MM.1S (cell line): ENCODE results near the gene NID2.

Experiments used
- DNase-seq: peaks from one replicate; pipeline ENCODE4 v3.0.0-alpha.2; 2015
- H2AFZ ChIP-seq: fragments of 300-600 bp; sonication (generic); 2 replicates; pipeline ENCODE4 v1.6.0; 2016; ENCODE audit warnings: antibody characterized with exemption, low read length
- H3F3A ChIP-seq: fragments of 300-600 bp; sonication (generic); 2 replicates; pipeline ENCODE4 v1.6.1; 2016; ENCODE audit warnings: mild to moderate bottlenecking, antibody characterized with exemption, low read length, moderate library complexity, mixed read lengths; ENCODE audit not compliant: insufficient read depth
- H3K27ac ChIP-seq: fragments of 300-600 bp; sonication (generic); 2 replicates; pipeline ENCODE4 v1.5.1; 2016; ENCODE audit warnings: mild to moderate bottlenecking, low read length
- H3K27me3 ChIP-seq: fragments of 300-600 bp; sonication (generic); replicated peaks from 2 replicates; pipeline ENCODE4 v1.6.0; 2016; ENCODE audit warnings: low read length; ENCODE audit not compliant: insufficient read depth
- H3K36me3 ChIP-seq: fragments of 300-600 bp; sonication (generic); replicated peaks from 2 replicates; pipeline ENCODE4 v1.6.1; 2016; ENCODE audit warnings: mild to moderate bottlenecking, low read length, mixed read lengths; ENCODE audit not compliant: insufficient read depth
- H3K4me1 ChIP-seq: fragments of 300-600 bp; sonication (generic); 2 replicates; pipeline ENCODE4 v1.6.1; 2016; ENCODE audit warnings: low read length, mixed read lengths
- H3K4me2 ChIP-seq: fragments of 300-600 bp; sonication (generic); 2 replicates; pipeline ENCODE4 v1.6.0; 2016; ENCODE audit warnings: low read depth, low read length
- H3K4me3 ChIP-seq: fragments of 300-600 bp; sonication (generic); 2 replicates; pipeline ENCODE4 v1.5.1; 2016; ENCODE audit warnings: low read length, mixed read lengths
- H3K79me2 ChIP-seq: fragments of 300-600 bp; sonication (generic); 2 replicates; pipeline ENCODE4 v1.6.1; 2016; ENCODE audit warnings: mixed run types, low read length, mixed read lengths
- H3K9ac ChIP-seq: fragments of 300-600 bp; sonication (generic); 2 replicates; pipeline ENCODE4 v1.6.1; 2016; ENCODE audit warnings: low read length, mixed read lengths
- H3K9me2 ChIP-seq: fragments of 300-600 bp; sonication (generic); replicated peaks from 2 replicates; pipeline ENCODE4 v1.6.1; 2016; ENCODE audit warnings: mild to moderate bottlenecking, low read length, mixed read lengths; ENCODE audit not compliant: insufficient read depth
- H3K9me3 ChIP-seq: fragments of 300-600 bp; sonication (generic); replicated peaks from 2 replicates; pipeline ENCODE4 v1.6.1; 2016; ENCODE audit warnings: mild to moderate bottlenecking, low read length, mixed read lengths; ENCODE audit not compliant: insufficient read depth
- H4K20me1 ChIP-seq: fragments of 300-600 bp; sonication (generic); 2 replicates; pipeline ENCODE4 v1.6.1; 2016; ENCODE audit warnings: mild to moderate bottlenecking, low read length, moderate library complexity, mixed read lengths; ENCODE audit not compliant: insufficient read depth
- EZH2 ChIP-seq: fragments of 300-600 bp; sonication (generic); optimal IDR thresholded peaks from 2 replicates; pipeline ENCODE3; 2017; ENCODE audit warnings: low read depth, mild to moderate bottlenecking, antibody characterized with exemption, low read length, mixed read lengths
- EZH2phosphoT487 ChIP-seq: fragments of 300-600 bp; sonication (generic); IDR thresholded peaks from 2 replicates; pipeline ENCODE4 v1.6.1; 2018; ENCODE audit warnings: antibody characterized with exemption, low read length
- TF ChIP-seq, protein P1 (sequence below): fragments of 300-600 bp; sonication (generic); IDR thresholded peaks from 2 replicates; pipeline ENCODE4 v1.5.1; 2016; ENCODE audit warnings: antibody characterized with exemption, low read length, mixed read lengths

Gene NID2

DNA sequence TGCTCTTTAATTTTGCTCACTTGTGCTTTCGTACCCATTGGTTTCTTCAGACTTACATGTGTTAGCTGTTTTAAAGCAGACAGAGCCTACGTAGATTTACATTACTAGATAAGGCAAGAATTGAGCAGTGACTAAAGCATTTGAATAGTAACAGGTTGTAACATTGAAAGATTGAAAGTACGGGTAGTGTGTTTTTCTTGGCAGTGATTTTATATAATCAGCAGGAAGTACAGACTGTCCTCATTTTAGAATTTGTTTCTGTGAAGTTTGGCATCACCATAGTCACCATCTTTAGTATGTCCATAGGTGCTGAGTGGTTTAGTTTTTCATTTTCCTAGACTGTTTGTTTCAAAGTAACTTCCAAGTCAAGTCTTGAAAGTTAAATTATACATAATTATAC, 65.5 kb downstream of the NID2 start:
- Histone ChIP-seq H3K36me3 (no peaks in the 10 kb centered on the region; the same call in 1 of the 2 replicates), H2AFZ (no peak overlapping the region), H3K9me2 (no peaks in the 10 kb centered on the region), H3K4me2 (no peak overlapping the region; the same call in 1 of the 2 replicates), H3K79me2 (no peaks in the 10 kb centered on the region), H3K27ac (no peak overlapping the region), H3K9me3 (no peaks in the 10 kb centered on the region), H3F3A (no peaks in the 10 kb centered on the region), H3K4me3 (no peak overlapping the region), H3K9ac (no peak overlapping the region), H4K20me1 (no peaks in the 10 kb centered on the region), H3K4me1 (peaks cover 15% of the 10 kb centered on the region), H3K27me3 (no peaks in the 10 kb centered on the region)
- DNase-seq = no peak
- no peak for TF ChIP-seq EZH2phosphoT487
- TF ChIP-seq, protein P1, sequence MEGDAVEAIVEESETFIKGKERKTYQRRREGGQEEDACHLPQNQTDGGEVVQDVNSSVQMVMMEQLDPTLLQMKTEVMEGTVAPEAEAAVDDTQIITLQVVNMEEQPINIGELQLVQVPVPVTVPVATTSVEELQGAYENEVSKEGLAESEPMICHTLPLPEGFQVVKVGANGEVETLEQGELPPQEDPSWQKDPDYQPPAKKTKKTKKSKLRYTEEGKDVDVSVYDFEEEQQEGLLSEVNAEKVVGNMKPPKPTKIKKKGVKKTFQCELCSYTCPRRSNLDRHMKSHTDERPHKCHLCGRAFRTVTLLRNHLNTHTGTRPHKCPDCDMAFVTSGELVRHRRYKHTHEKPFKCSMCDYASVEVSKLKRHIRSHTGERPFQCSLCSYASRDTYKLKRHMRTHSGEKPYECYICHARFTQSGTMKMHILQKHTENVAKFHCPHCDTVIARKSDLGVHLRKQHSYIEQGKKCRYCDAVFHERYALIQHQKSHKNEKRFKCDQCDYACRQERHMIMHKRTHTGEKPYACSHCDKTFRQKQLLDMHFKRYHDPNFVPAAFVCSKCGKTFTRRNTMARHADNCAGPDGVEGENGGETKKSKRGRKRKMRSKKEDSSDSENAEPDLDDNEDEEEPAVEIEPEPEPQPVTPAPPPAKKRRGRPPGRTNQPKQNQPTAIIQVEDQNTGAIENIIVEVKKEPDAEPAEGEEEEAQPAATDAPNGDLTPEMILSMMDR = no peak
- no peak for TF ChIP-seq EZH2

DNA sequence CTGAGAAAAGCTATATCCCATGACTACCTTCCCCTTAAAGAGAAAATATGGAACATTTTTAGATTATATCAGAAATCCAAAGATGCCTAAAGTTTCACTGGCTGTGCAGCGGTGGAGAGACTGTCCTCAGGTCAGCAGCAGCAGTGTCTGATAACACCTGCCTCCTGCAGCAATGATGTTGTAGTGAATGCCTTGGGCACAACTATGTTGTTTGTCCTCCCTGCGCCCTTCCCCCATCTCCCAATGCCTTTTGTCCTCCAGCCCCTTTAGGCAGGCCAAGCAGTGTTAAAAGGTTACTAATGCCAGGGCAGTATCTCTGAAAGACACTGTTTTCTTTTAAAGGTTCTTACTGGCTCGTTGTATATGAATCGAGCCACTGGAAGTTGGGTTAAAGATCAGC, 66.3 kb downstream of the NID2 start:
- Histone ChIP-seq H3K4me2 (no peak overlapping the region), H3K9me3 (no peaks in the 10 kb centered on the region), H4K20me1 (no peaks in the 10 kb centered on the region), H3K36me3 (no peaks in the 10 kb centered on the region; the same call in 1 of the 2 replicates), H3K4me3 (no peak overlapping the region), H3K79me2 (no peaks in the 10 kb centered on the region), H3K27me3 (no peaks in the 10 kb centered on the region), H3K27ac (no peak overlapping the region), H3K9ac (no peak overlapping the region), H3K9me2 (no peaks in the 10 kb centered on the region), H2AFZ (no peak overlapping the region), H3F3A (no peaks in the 10 kb centered on the region), H3K4me1 (peaks cover 15% of the 10 kb centered on the region)
- no peak for TF ChIP-seq EZH2
- TF ChIP-seq EZH2phosphoT487 = no peak
- TF ChIP-seq, protein P1 = no peak
- DNase-seq = no peak

DNA sequence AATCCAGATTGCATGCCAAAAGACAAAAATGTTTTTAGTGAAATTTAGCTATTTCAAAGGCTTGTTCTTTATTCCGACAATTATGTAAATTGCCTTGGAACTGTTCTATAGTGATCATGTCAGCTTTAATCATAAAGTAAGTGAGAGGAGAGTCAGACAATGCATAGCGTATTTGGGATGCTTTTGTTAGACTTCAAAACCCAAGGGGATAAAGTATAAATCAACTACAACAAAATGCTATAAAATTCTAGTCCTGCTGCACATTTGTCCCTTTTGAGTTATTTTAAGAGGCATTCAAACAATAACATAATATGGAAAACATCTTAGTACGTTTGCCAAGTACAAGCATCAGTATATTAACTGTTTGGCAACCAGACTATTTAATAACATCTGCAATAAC, 68.2 kb downstream of the NID2 start:
- no peak overlapping the region for H3K27ac ChIP-seq

More for the DNA sequence above, 68.2 kb downstream of the NID2 start:
- no peaks in the 10 kb centered on the region; the same call in 1 of the 2 replicates for H3K36me3 ChIP-seq
- H3K9me3 ChIP-seq = no peaks in the 10 kb centered on the region
- H3K9ac ChIP-seq = no peak overlapping the region
- no peaks in the 10 kb centered on the region for H3F3A ChIP-seq
- H2AFZ ChIP-seq = no peak overlapping the region
- no peak overlapping the region for H3K4me2 ChIP-seq
- DNase-seq = no peak
- TF ChIP-seq EZH2phosphoT487 (no peak), EZH2 (no peak)
- TF ChIP-seq, protein P1 = no peak
- peaks cover 7% of the 10 kb centered on the region for H3K79me2 ChIP-seq
- H3K4me1 ChIP-seq = peaks cover 15% of the 10 kb centered on the region
- H3K4me3 ChIP-seq = no peak overlapping the region
- no peaks in the 10 kb centered on the region for H3K27me3 ChIP-seq
- no peaks in the 10 kb centered on the region for H3K9me2 ChIP-seq
- H4K20me1 ChIP-seq = no peaks in the 10 kb centered on the region
